ENCODE results near the gene PRDM16. TPM values are rescaled to one million over a fixed set of nuclear protein-coding genes. Genes with fewer than 3 reads are reported as not detected.
A peak's percentile ranks its signal among the peaks of the same experiment; 100 is the strongest.

Gene PRDM16
- total RNA-seq, 1 experiment from 2014 or later: 0.69 TPM

GRCh38 chr1:3037281-3038040 is 31.5 kb upstream of the PRDM16 start:
- no peaks in the 10 kb centered on the region for H3K36me3 ChIP-seq (replicated peaks; ENCODE audit: control insufficient read depth, insufficient read depth, low read length)
- H3K27me3 ChIP-seq (ENCODE audit: control insufficient read depth, insufficient read depth, low read length): no peaks in the 10 kb centered on the region
- DNase-seq: peak; percentile 47
- H3K4me3 ChIP-seq (ENCODE audit: insufficient read depth, low read depth, low read length): no peak overlapping the region

GRCh38 chr1:3038113-3038551 is 30.9 kb upstream of the PRDM16 start:
- peak; percentile 36 for DNase-seq
- Histone ChIP-seq H3K36me3 (replicated peaks; ENCODE audit: control insufficient read depth, insufficient read depth, low read length) (no peaks in the 10 kb centered on the region), H3K4me3 (ENCODE audit: insufficient read depth, low read depth, low read length) (no peak overlapping the region), H3K27me3 (ENCODE audit: control insufficient read depth, insufficient read depth, low read length) (no peaks in the 10 kb centered on the region)

- Histone ChIP-seq H3K27me3 (ENCODE audit: control insufficient read depth, insufficient read depth, low read length) (no peaks in the 10 kb centered on the region), H3K36me3 (replicated peaks; ENCODE audit: control insufficient read depth, insufficient read depth, low read length) (no peaks in the 10 kb centered on the region), H3K4me3 (ENCODE audit: insufficient read depth, low read depth, low read length) (no peak overlapping the region)
- peak; percentile 52 for DNase-seq
Measured at GRCh38 chr1:3038571-3039181, 30.3 kb upstream of the PRDM16 start.

- Histone ChIP-seq H3K36me3 (replicated peaks; ENCODE audit: control insufficient read depth, insufficient read depth, low read length) (no peaks in the 10 kb centered on the region), H3K27me3 (ENCODE audit: control insufficient read depth, insufficient read depth, low read length) (no peaks in the 10 kb centered on the region), H3K4me3 (ENCODE audit: insufficient read depth, low read depth, low read length) (no peak overlapping the region)
- peak; percentile 33 for DNase-seq
Measured at GRCh38 chr1:3040004-3040403, 29.0 kb upstream of the PRDM16 start.

- DNase-seq: no peak
- Histone ChIP-seq H3K27me3 (ENCODE audit: control insufficient read depth, insufficient read depth, low read length) (no peaks in the 10 kb centered on the region), H3K4me3 (ENCODE audit: insufficient read depth, low read depth, low read length) (no peak overlapping the region), H3K36me3 (replicated peaks; ENCODE audit: control insufficient read depth, insufficient read depth, low read length) (no peaks in the 10 kb centered on the region)
Measured at GRCh38 chr1:3042481-3042880, 26.5 kb upstream of the PRDM16 start.

GRCh38 chr1:3049164-3049563 is 19.8 kb upstream of the PRDM16 start:
- Histone ChIP-seq H3K27me3 (ENCODE audit: control insufficient read depth, insufficient read depth, low read length) (no peaks in the 10 kb centered on the region; the same call in 1 of the 2 replicates), H3K4me3 (ENCODE audit: insufficient read depth, low read depth, low read length) (no peak overlapping the region), H3K36me3 (replicated peaks; ENCODE audit: control insufficient read depth, insufficient read depth, low read length) (no peaks in the 10 kb centered on the region)
- peak; percentile 27 for DNase-seq

- Histone ChIP-seq H3K4me3 (ENCODE audit: insufficient read depth, low read depth, low read length) (no peak overlapping the region), H3K27me3 (ENCODE audit: control insufficient read depth, insufficient read depth, low read length) (no peaks in the 10 kb centered on the region; the same call in 1 of the 2 replicates), H3K36me3 (replicated peaks; ENCODE audit: control insufficient read depth, insufficient read depth, low read length) (no peaks in the 10 kb centered on the region)
- peak; percentile 19 for DNase-seq
Measured at GRCh38 chr1:3049905-3050304, 19.1 kb upstream of the PRDM16 start.

GRCh38 chr1:3050603-3051002 is 18.4 kb upstream of the PRDM16 start:
- no peak overlapping the region for H3K4me3 ChIP-seq (ENCODE audit: insufficient read depth, low read depth, low read length)
- no peaks in the 10 kb centered on the region for H3K36me3 ChIP-seq (replicated peaks; ENCODE audit: control insufficient read depth, insufficient read depth, low read length)
- DNase-seq: peak; percentile 13
- H3K27me3 ChIP-seq (ENCODE audit: control insufficient read depth, insufficient read depth, low read length): no peaks in the 10 kb centered on the region; the same call in 1 of the 2 replicates

GRCh38 chr1:3051270-3052268 is 17.4 kb upstream of the PRDM16 start:
- H3K36me3 ChIP-seq (replicated peaks; ENCODE audit: control insufficient read depth, insufficient read depth, low read length): no peaks in the 10 kb centered on the region
- no peak for DNase-seq
- no peaks in the 10 kb centered on the region; the same call in 1 of the 2 replicates for H3K27me3 ChIP-seq (ENCODE audit: control insufficient read depth, insufficient read depth, low read length)
- no peak overlapping the region for H3K4me3 ChIP-seq (ENCODE audit: insufficient read depth, low read depth, low read length)

GRCh38 chr1:3052501-3052900 is 16.5 kb upstream of the PRDM16 start:
- no peak overlapping the region for H3K4me3 ChIP-seq (ENCODE audit: insufficient read depth, low read depth, low read length)
- H3K36me3 ChIP-seq (replicated peaks; ENCODE audit: control insufficient read depth, insufficient read depth, low read length): no peaks in the 10 kb centered on the region
- H3K27me3 ChIP-seq (ENCODE audit: control insufficient read depth, insufficient read depth, low read length): no peaks in the 10 kb centered on the region; the same call in 1 of the 2 replicates
- DNase-seq: peak; percentile 12

- Histone ChIP-seq H3K27me3 (ENCODE audit: control insufficient read depth, insufficient read depth, low read length) (no peaks in the 10 kb centered on the region; the same call in 1 of the 2 replicates), H3K4me3 (ENCODE audit: insufficient read depth, low read depth, low read length) (no peak overlapping the region), H3K36me3 (replicated peaks; ENCODE audit: control insufficient read depth, insufficient read depth, low read length) (no peaks in the 10 kb centered on the region)
- peak; percentile 11 for DNase-seq
Measured at GRCh38 chr1:3053366-3053980, 15.5 kb upstream of the PRDM16 start.

- Histone ChIP-seq H3K36me3 (replicated peaks; ENCODE audit: control insufficient read depth, insufficient read depth, low read length) (no peaks in the 10 kb centered on the region), H3K27me3 (ENCODE audit: control insufficient read depth, insufficient read depth, low read length) (no peaks in the 10 kb centered on the region; the same call in 1 of the 2 replicates), H3K4me3 (ENCODE audit: insufficient read depth, low read depth, low read length) (no peak overlapping the region)
- peak; percentile 23 for DNase-seq
Measured at GRCh38 chr1:3053986-3054385, 15.0 kb upstream of the PRDM16 start.

- DNase-seq: peak; percentile 10
- Histone ChIP-seq H3K36me3 (replicated peaks; ENCODE audit: control insufficient read depth, insufficient read depth, low read length) (no peaks in the 10 kb centered on the region), H3K4me3 (ENCODE audit: insufficient read depth, low read depth, low read length) (no peak overlapping the region), H3K27me3 (ENCODE audit: control insufficient read depth, insufficient read depth, low read length) (no peaks in the 10 kb centered on the region; the same call in 1 of the 2 replicates)
Measured at GRCh38 chr1:3054474-3054873, 14.5 kb upstream of the PRDM16 start.

- H3K4me3 ChIP-seq (ENCODE audit: insufficient read depth, low read depth, low read length): no peak overlapping the region
- H3K36me3 ChIP-seq (replicated peaks; ENCODE audit: control insufficient read depth, insufficient read depth, low read length): no peaks in the 10 kb centered on the region
- no peaks in the 10 kb centered on the region; the same call in 1 of the 2 replicates for H3K27me3 ChIP-seq (ENCODE audit: control insufficient read depth, insufficient read depth, low read length)
- DNase-seq: peak; percentile 11
Measured at GRCh38 chr1:3055051-3055450, 14.0 kb upstream of the PRDM16 start.

Data from H7 (cell line).